ENCODE results near the gene PIGBOS1.

DNA sequence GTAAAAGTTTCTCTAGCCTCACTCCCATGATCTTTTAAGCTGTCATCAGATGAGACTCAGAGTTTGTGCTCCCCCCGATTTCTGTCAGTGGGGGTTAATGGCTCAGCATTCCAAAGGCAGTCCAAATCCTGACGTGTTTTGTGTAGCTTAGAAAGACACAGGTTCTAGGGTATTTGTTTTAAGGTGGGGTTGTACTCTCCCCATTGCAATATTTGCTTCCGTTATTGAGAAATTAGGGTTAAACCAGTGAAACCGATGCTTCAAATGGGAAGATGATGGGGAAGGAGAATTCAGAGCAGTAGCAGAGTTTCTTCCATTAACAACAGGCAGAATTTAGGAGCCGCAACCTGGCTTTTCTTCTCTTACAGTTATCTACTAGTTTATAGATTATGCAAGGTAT is 3.5 kb upstream of the PIGBOS1 start:
- TF ChIP-seq CREM (CRISPR knock-in tag; IDR thresholded peaks at IDR 0.05) = no peak
- TF ChIP-seq, protein P1, sequence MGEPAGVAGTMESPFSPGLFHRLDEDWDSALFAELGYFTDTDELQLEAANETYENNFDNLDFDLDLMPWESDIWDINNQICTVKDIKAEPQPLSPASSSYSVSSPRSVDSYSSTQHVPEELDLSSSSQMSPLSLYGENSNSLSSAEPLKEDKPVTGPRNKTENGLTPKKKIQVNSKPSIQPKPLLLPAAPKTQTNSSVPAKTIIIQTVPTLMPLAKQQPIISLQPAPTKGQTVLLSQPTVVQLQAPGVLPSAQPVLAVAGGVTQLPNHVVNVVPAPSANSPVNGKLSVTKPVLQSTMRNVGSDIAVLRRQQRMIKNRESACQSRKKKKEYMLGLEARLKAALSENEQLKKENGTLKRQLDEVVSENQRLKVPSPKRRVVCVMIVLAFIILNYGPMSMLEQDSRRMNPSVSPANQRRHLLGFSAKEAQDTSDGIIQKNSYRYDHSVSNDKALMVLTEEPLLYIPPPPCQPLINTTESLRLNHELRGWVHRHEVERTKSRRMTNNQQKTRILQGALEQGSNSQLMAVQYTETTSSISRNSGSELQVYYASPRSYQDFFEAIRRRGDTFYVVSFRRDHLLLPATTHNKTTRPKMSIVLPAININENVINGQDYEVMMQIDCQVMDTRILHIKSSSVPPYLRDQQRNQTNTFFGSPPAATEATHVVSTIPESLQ (CRISPR knock-in tag; IDR thresholded peaks at IDR 0.05) = no peak
- TF ChIP-seq, protein P2, sequence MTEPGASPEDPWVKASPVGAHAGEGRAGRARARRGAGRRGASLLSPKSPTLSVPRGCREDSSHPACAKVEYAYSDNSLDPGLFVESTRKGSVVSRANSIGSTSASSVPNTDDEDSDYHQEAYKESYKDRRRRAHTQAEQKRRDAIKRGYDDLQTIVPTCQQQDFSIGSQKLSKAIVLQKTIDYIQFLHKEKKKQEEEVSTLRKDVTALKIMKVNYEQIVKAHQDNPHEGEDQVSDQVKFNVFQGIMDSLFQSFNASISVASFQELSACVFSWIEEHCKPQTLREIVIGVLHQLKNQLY (CRISPR knock-in tag; IDR thresholded peaks at IDR 0.05) = no peak
- TF ChIP-seq PREB (CRISPR knock-in tag; IDR thresholded peaks at IDR 0.05; ENCODE audit: borderline replicate concordance) = no peak
- TF ChIP-seq CTCF (IDR thresholded peaks at IDR 0.05) = no peak
- TF ChIP-seq RELA (CRISPR knock-in tag; IDR thresholded peaks at IDR 0.05; ENCODE audit: borderline replicate concordance) = no peak
- no peak for TF ChIP-seq TEAD1 (CRISPR knock-in tag; IDR thresholded peaks at IDR 0.05)
- no peak for TF ChIP-seq CBFB (CRISPR knock-in tag; IDR thresholded peaks at IDR 0.05; ENCODE audit: low read depth)
